Measurements from ENCODE around the gene RALBP1. TPM values are rescaled to one million over a fixed set of nuclear protein-coding genes. Genes with fewer than 3 reads are reported as not detected.

RALBP1 gene
- total and polyA plus RNA-seq, 12 donors: 23.1 to 53.8 (median 41.0) TPM

DNA sequence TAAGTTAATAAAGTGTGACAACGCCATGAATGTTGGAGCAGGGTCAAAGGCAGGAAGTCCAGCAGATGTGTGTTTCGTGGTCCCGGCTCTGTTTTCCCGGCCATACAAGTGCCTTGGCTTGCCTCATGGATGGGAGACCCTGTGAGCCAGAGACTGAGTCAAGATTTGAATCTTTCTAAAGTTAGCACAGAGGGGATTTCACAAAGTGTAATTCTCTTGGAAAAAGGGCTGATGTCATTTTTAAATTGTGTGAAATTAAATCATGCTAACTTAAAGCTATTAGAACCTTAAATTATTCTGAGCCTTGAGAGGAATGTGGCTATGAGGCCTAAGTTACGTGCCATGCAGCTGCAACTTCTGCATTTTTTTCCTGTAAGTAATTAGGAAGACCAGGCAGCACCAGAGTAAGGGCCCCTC lies 38.3 kb upstream of the RALBP1 start:
- no peaks in the 10 kb centered on the region for H3K27me3 ChIP-seq
- no peak overlapping the region for H3K4me3 ChIP-seq
- no peaks in the 10 kb centered on the region for H3K36me3 ChIP-seq
- TF ChIP-seq, protein P1, sequence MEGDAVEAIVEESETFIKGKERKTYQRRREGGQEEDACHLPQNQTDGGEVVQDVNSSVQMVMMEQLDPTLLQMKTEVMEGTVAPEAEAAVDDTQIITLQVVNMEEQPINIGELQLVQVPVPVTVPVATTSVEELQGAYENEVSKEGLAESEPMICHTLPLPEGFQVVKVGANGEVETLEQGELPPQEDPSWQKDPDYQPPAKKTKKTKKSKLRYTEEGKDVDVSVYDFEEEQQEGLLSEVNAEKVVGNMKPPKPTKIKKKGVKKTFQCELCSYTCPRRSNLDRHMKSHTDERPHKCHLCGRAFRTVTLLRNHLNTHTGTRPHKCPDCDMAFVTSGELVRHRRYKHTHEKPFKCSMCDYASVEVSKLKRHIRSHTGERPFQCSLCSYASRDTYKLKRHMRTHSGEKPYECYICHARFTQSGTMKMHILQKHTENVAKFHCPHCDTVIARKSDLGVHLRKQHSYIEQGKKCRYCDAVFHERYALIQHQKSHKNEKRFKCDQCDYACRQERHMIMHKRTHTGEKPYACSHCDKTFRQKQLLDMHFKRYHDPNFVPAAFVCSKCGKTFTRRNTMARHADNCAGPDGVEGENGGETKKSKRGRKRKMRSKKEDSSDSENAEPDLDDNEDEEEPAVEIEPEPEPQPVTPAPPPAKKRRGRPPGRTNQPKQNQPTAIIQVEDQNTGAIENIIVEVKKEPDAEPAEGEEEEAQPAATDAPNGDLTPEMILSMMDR (IDR thresholded peaks at IDR 0.05): no peak
- 44 to 50% methylated on average over 5 of the region's 5 CpGs for WGBS, 2 donors
- peaks cover 0 to 23% (median 4%) of the 10 kb centered on the region in 9 donors for H3K4me1 ChIP-seq
- intact Hi-C loops (cut with DNase I): no loop called here
- peak in 1 of 2 donors; percentile 14 for DNase-seq
- peak overlapping the region in 4 of 10 donors; percentile 9 to 50 (median 40) for H3K27ac ChIP-seq
- peak in 4 of 8 donors; percentile 62 to 63 (median 63) for ATAC-seq
- H3K9me3 ChIP-seq: no peaks in the 10 kb centered on the region

DNA sequence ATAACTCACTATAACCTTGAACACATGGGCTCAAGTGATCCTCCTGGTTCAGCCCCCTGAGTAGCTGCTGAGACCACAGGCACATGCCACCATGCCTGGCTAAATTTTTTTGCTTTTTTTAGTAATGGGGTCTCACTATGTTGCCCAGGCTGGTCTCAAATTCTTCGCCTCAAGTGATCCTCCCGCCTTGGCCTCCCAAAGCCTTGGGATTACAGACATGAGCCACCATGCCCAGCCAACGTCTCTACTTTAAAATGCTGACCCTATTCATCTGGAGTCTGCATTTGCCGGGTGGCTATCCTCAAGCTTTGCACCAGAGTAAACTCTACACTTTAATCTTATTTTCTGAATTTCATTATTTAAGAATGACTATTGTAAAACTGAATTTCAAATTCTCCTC lies 37.6 kb upstream of the RALBP1 start:
- TF ChIP-seq, protein P1 (IDR thresholded peaks at IDR 0.05): no peak
- Histone ChIP-seq H3K27me3 (no peaks in the 10 kb centered on the region), H3K27ac (peak overlapping the region in 2 of 10 donors; percentile 35 to 45), H3K4me3 (no peak overlapping the region), H3K36me3 (no peaks in the 10 kb centered on the region), H3K9me3 (no peaks in the 10 kb centered on the region), H3K4me1 (peaks cover 0 to 23% (median 4%) of the 10 kb centered on the region in 9 donors)
- intact Hi-C loops (cut with DNase I): no loop called here
- DNase-seq: no peak
- 97 to 98% methylated on average over 4 of the region's 4 CpGs for WGBS, 2 donors
- ATAC-seq: no peak

DNA sequence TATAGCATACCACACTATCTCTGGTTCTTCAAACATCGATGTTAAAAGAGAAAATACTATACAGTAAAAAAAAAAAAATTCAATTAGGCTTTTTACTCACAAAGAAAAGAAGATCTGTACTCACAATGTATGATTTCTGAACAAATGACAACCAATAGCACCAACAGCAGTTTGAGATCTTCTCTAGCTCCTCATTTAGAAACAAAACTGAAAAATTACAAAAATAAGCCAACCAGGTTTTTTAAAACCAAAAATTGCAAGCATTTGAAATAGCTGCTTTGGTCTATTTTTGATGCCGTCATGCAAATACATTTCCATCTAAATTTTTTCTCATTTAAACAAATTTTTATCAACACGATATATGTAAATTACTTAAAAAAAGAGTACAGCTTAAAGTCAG lies 34.3 kb upstream of the RALBP1 start:
- ATAC-seq (no peak), DNase-seq (no peak)
- WGBS, 2 donors: 93 to 96% methylated on average over 3 of the region's 3 CpGs
- Histone ChIP-seq H3K27ac (no peak overlapping the region), H3K4me1 (peaks cover 0 to 13% (median 0%) of the 10 kb centered on the region in 9 donors), H3K9me3 (no peaks in the 10 kb centered on the region), H3K36me3 (no peaks in the 10 kb centered on the region), H3K27me3 (no peaks in the 10 kb centered on the region), H3K4me3 (no peak overlapping the region)
- TF ChIP-seq, protein P1 (IDR thresholded peaks at IDR 0.05): no peak
- intact Hi-C loops (cut with DNase I): loop anchor here in 1 of 10 donors (10.0 kb wide), 1 partner anchor 64 kb away; no protein-coding TSS in a partner anchor

DNA sequence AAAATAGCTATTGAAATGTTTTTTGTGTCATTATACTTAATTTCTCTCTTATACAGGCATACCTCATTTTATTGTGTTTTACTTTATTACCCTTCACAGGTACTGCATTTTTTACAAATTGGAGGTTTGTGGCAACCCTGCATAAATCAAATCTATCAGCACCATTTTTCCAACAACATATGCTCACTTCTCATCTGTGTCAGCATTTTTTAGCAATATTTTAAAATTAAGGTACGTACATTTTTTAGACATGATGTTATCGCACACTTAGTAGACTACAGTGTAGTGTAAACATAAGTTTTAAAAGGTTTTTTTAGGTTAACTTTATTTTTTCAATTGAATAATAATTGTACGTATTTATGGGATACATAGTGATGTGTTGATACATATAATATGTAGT lies 30.8 kb upstream of the RALBP1 start:
- ATAC-seq (no peak), DNase-seq (no peak)
- no peaks in the 10 kb centered on the region for H3K4me1 ChIP-seq
- H3K4me3 ChIP-seq: no peak overlapping the region
- peaks cover 0 to 7% (median 0%) of the 10 kb centered on the region in 7 donors for H3K27me3 ChIP-seq
- TF ChIP-seq, protein P1 (IDR thresholded peaks at IDR 0.05): no peak
- 95 to 96% methylated on average over 3 of the region's 3 CpGs for WGBS, 2 donors
- intact Hi-C loops (cut with DNase I): loop anchor here in 1 of 10 donors (10.0 kb wide), 1 partner anchor 60 kb away; no protein-coding TSS in a partner anchor
- H3K36me3 ChIP-seq: no peaks in the 10 kb centered on the region
- H3K9me3 ChIP-seq: peaks cover 0 to 15% (median 0%) of the 10 kb centered on the region in 11 donors
- H3K27ac ChIP-seq: no peak overlapping the region

Data from heart right ventricle (tissue), 16 donors.